ENCODE data around the gene AHI1.

DNA sequence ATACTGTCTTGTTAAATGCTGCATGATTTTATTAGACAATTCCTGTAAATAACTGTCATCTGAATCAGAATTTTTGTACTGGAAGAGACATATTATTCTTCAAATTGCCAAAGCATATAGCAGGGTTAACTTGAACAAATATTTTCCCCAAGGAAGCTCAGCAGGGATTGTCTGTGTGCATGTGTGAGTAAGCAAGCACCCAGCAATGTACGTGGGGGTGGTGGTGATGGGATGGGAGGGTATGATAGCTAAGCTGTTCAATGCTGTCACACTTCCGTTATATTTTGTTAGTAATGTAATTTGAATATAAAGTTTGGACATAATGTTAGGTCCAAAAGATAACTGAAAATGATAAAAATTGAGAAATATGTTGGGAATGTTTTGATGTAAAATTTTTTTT, 198.3 kb downstream of the AHI1 start:
- TF ChIP-seq, protein P1, sequence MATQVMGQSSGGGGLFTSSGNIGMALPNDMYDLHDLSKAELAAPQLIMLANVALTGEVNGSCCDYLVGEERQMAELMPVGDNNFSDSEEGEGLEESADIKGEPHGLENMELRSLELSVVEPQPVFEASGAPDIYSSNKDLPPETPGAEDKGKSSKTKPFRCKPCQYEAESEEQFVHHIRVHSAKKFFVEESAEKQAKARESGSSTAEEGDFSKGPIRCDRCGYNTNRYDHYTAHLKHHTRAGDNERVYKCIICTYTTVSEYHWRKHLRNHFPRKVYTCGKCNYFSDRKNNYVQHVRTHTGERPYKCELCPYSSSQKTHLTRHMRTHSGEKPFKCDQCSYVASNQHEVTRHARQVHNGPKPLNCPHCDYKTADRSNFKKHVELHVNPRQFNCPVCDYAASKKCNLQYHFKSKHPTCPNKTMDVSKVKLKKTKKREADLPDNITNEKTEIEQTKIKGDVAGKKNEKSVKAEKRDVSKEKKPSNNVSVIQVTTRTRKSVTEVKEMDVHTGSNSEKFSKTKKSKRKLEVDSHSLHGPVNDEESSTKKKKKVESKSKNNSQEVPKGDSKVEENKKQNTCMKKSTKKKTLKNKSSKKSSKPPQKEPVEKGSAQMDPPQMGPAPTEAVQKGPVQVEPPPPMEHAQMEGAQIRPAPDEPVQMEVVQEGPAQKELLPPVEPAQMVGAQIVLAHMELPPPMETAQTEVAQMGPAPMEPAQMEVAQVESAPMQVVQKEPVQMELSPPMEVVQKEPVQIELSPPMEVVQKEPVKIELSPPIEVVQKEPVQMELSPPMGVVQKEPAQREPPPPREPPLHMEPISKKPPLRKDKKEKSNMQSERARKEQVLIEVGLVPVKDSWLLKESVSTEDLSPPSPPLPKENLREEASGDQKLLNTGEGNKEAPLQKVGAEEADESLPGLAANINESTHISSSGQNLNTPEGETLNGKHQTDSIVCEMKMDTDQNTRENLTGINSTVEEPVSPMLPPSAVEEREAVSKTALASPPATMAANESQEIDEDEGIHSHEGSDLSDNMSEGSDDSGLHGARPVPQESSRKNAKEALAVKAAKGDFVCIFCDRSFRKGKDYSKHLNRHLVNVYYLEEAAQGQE (IDR thresholded peaks at IDR 0.05; ENCODE audit: low read depth, low read length), result no peak
- TF ChIP-seq, protein P2, sequence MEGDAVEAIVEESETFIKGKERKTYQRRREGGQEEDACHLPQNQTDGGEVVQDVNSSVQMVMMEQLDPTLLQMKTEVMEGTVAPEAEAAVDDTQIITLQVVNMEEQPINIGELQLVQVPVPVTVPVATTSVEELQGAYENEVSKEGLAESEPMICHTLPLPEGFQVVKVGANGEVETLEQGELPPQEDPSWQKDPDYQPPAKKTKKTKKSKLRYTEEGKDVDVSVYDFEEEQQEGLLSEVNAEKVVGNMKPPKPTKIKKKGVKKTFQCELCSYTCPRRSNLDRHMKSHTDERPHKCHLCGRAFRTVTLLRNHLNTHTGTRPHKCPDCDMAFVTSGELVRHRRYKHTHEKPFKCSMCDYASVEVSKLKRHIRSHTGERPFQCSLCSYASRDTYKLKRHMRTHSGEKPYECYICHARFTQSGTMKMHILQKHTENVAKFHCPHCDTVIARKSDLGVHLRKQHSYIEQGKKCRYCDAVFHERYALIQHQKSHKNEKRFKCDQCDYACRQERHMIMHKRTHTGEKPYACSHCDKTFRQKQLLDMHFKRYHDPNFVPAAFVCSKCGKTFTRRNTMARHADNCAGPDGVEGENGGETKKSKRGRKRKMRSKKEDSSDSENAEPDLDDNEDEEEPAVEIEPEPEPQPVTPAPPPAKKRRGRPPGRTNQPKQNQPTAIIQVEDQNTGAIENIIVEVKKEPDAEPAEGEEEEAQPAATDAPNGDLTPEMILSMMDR (IDR thresholded peaks at IDR 0.05), result no peak
- TF ChIP-seq, protein P3, sequence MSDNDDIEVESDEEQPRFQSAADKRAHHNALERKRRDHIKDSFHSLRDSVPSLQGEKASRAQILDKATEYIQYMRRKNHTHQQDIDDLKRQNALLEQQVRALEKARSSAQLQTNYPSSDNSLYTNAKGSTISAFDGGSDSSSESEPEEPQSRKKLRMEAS (IDR thresholded peaks at IDR 0.05; ENCODE audit: low read depth), result no peak
- no peak for TF ChIP-seq POLR2AphosphoS5 (IDR thresholded peaks at IDR 0.05; ENCODE audit: low read depth, low read length)
- TF ChIP-seq, protein P4, sequence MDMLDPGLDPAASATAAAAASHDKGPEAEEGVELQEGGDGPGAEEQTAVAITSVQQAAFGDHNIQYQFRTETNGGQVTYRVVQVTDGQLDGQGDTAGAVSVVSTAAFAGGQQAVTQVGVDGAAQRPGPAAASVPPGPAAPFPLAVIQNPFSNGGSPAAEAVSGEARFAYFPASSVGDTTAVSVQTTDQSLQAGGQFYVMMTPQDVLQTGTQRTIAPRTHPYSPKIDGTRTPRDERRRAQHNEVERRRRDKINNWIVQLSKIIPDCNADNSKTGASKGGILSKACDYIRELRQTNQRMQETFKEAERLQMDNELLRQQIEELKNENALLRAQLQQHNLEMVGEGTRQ (IDR thresholded peaks at IDR 0.05; ENCODE audit: borderline replicate concordance, low read depth, low read length), result no peak
- TF ChIP-seq TEAD4 (IDR thresholded peaks at IDR 0.05; ENCODE audit: borderline replicate concordance, insufficient read depth), result no peak
- no peak for TF ChIP-seq EZH2phosphoT487 (IDR thresholded peaks at IDR 0.05; ENCODE audit: borderline replicate concordance, low read depth)
